Measurements from ENCODE around the gene FAM3D.

The FAM3D gene

GRCh38 chr3:58652624-58653023 is 13.9 kb downstream of the FAM3D start:
- DNase-seq = no peak

GRCh38 chr3:58651276-58651675 is 15.3 kb downstream of the FAM3D start:
- DNase-seq = no peak

- DNase-seq = no peak
Measured at GRCh38 chr3:58647381-58648141, 19.0 kb downstream of the FAM3D start.

- no peak for DNase-seq
Measured at GRCh38 chr3:58646503-58646902, 20.1 kb downstream of the FAM3D start.

GRCh38 chr3:58645726-58646125 is 20.8 kb downstream of the FAM3D start:
- DNase-seq = no peak

GRCh38 chr3:58642846-58643245 is 23.7 kb downstream of the FAM3D start:
- no peak for DNase-seq

- DNase-seq = peak; percentile 22
Measured at GRCh38 chr3:58640700-58641372, 25.7 kb downstream of the FAM3D start.

- no peak for DNase-seq
Measured at GRCh38 chr3:58639842-58640241, 26.7 kb downstream of the FAM3D start.

GRCh38 chr3:58639001-58639400 is 27.6 kb downstream of the FAM3D start:
- DNase-seq = no peak

GRCh38 chr3:58638591-58638990 is 28.0 kb downstream of the FAM3D start:
- DNase-seq = no peak

GRCh38 chr3:58637509-58637908 is 29.1 kb downstream of the FAM3D start:
- DNase-seq = no peak

- no peak for DNase-seq
Measured at GRCh38 chr3:58635371-58636285, 30.9 kb downstream of the FAM3D start.

- no peak for DNase-seq
Measured at GRCh38 chr3:58633157-58633865, 33.3 kb downstream of the FAM3D start.

GRCh38 chr3:58631742-58632141 is 34.8 kb downstream of the FAM3D start:
- no peak for DNase-seq

- no peak for DNase-seq
Measured at GRCh38 chr3:58630710-58631092, 35.9 kb downstream of the FAM3D start.

- no peak for DNase-seq
Measured at GRCh38 chr3:58630076-58630709, 36.4 kb downstream of the FAM3D start.

GRCh38 chr3:58629629-58630028 is 36.9 kb downstream of the FAM3D start:
- DNase-seq = no peak

- DNase-seq = no peak
Measured at GRCh38 chr3:58628823-58629562, 37.6 kb downstream of the FAM3D start.

GRCh38 chr3:58627941-58628340 is 38.6 kb downstream of the FAM3D start:
- no peak for DNase-seq

GRCh38 chr3:58627570-58627885 is 39.0 kb downstream of the FAM3D start:
- DNase-seq = no peak

GRCh38 chr3:58626841-58627569 is 39.6 kb downstream of the FAM3D start:
- DNase-seq = no peak

Measured in NCI-H510A (cell line).